Astrocyte of the spinal cord (primary cell): Measurements from ENCODE around the gene NTN4.
"Not testable (repeated sequence)": the region's sequence is repeated elsewhere in the genome, so short reads cannot be mapped to it uniquely, and the experiment has no call there.

ENCODE experiments used
- DNase-seq: peaks from one replicate; pipeline ENCODE4 v3.0.0; 2011; ENCODE audit warnings: low read depth, low spot score
- H3K4me3 ChIP-seq: 2 replicates; pipeline ENCODE4 v1.5.1; 2011; ENCODE audit warnings: low read depth, mild to moderate bottlenecking, low read length, moderate library complexity
- in situ Hi-C: cut with HindIII; loops from 2 replicates; pipeline ENCODE4 v1.10.0; 2017; ENCODE audit warnings: low sequenced_read_pairs
- TF ChIP-seq, protein P1 (sequence below): IDR thresholded peaks from 2 replicates; pipeline ENCODE4 v1.5.1; 2012; ENCODE audit warnings: low read depth, mild to moderate bottlenecking, low read length, inconsistent platforms

NTN4 gene

DNA sequence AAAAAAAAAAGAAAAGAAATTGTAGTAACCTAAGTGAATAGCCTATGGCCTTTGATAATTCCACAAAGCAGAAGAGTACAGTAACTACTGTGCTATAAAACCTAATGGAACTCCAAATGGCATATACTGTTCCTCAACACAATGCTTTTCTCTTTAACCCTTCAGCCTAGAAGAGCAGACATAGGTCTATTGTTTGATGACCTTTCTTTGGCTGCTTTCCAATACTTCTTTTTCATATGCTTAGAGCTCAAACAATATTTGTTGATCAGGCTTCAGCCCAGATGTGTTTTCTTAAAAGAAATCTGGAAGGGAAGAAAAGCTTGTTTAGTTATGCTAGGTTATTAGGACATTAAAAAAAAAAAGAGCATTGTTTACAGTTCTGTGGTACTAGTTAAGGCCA is 116.4 kb downstream of the NTN4 start:
- H3K4me3 ChIP-seq: no peak overlapping the region
- in situ Hi-C loops: no loop called here
- TF ChIP-seq, protein P1, sequence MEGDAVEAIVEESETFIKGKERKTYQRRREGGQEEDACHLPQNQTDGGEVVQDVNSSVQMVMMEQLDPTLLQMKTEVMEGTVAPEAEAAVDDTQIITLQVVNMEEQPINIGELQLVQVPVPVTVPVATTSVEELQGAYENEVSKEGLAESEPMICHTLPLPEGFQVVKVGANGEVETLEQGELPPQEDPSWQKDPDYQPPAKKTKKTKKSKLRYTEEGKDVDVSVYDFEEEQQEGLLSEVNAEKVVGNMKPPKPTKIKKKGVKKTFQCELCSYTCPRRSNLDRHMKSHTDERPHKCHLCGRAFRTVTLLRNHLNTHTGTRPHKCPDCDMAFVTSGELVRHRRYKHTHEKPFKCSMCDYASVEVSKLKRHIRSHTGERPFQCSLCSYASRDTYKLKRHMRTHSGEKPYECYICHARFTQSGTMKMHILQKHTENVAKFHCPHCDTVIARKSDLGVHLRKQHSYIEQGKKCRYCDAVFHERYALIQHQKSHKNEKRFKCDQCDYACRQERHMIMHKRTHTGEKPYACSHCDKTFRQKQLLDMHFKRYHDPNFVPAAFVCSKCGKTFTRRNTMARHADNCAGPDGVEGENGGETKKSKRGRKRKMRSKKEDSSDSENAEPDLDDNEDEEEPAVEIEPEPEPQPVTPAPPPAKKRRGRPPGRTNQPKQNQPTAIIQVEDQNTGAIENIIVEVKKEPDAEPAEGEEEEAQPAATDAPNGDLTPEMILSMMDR: no peak
- DNase-seq: no peak

DNA sequence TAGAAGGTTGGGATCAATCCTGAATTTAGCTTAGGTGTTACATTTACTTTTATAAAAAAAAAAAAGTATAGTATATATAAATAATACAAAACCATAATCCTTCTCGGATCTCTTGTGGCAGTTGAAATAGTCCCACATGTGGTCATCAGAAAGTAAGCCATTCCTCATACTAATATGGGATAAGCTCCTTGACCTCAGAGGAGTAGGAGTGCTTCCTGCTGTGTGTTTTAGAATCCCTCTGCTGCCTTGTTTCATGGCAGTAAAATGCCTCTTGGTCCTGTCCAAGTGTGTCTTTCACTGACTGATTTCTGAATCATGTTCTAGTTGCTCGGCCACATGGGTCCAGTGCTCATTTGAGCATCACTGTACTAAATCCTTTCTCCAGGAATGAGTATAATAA is 117.0 kb downstream of the NTN4 start:
- in situ Hi-C loops: no loop called here
- TF ChIP-seq, protein P1: no peak
- no peak overlapping the region for H3K4me3 ChIP-seq
- no peak for DNase-seq

DNA sequence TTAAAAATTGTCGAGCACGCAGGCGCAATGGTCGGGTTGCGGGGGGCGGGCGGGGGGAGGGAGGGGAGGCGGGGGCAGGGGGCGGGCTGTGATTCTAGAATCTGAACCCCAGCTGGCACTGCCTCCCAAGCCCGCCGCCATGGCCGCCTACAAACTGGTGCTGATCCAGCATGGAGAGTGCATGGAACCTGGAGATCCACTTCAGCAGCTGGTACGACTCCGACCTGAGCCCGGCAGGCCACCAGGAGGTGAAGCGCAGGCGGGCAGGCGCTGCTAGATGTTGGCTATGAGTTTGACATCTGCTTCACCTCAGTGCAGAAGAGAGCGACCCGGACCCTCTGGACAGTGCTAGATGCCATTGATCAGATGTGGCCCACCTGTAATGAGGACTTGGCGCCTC is 118.4 kb downstream of the NTN4 start:
- TF ChIP-seq, protein P1: no peak
- no peak for DNase-seq
- H3K4me3 ChIP-seq: no peak overlapping the region
- in situ Hi-C loops: no loop called here

DNA sequence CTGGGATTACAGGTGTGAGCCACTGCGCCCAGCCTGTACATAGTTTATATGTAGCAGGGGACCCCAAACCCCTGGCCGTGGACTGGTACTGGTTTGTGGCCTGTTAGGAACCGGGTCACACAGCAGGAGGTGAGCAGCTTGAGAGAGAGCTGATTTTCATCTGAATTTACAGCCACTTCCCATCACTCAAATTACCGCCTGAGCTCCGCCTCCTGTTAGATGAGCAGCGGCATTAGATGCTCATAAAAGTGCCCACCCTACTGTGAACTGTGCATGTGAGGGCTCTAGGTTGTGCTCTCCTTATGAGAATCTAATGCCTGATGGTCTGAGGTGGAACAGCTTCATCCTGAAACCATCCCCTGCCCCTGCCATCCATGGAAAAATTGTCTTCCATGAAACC is 119.3 kb downstream of the NTN4 start:
- TF ChIP-seq, protein P1: no peak
- no peak for DNase-seq
- no peak overlapping the region for H3K4me3 ChIP-seq
- in situ Hi-C loops: no loop called here

DNA sequence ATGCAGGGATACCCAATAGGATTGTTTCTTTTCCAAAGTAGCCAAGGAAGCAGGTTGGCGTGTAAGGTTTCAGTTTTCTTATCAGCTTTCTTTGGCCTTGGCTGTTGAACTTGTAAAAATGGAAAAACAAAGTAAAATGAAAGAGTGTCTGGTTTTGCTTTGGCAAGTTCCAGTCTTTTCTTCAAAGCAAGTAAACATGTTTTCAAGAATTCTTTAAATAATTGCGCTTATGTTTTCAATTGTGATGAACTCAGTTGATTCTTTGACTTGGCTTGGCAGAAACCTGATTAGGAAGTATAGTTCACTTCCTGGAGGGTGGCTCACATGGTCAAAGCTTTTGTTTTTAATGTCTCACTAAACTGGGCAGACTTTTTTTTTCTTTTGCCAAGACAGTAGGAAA is 127.0 kb downstream of the NTN4 start:
- H3K4me3 ChIP-seq: no peak overlapping the region
- TF ChIP-seq, protein P1: no peak
- in situ Hi-C loops: no loop called here
- no peak for DNase-seq

DNA sequence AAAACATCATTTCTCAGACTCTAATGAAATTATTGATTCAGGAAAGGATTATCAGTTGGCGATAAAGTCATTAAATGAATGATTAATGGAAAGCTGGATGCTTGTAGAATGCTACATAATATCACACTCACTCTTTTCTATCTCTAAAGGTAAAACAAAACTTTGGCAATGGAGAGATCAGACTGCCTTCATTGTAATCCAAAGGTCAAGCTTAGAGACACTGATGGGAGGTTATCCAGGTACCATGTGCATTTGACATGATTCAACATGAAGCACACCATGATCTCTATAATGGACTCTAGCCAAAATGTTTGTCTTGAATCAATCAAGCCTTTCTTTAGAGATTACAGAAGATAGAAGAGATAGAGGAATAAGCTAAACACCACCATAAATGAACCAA is 129.2 kb downstream of the NTN4 start:
- no peak overlapping the region for H3K4me3 ChIP-seq
- DNase-seq: no peak
- in situ Hi-C loops: no loop called here
- TF ChIP-seq, protein P1: no peak

DNA sequence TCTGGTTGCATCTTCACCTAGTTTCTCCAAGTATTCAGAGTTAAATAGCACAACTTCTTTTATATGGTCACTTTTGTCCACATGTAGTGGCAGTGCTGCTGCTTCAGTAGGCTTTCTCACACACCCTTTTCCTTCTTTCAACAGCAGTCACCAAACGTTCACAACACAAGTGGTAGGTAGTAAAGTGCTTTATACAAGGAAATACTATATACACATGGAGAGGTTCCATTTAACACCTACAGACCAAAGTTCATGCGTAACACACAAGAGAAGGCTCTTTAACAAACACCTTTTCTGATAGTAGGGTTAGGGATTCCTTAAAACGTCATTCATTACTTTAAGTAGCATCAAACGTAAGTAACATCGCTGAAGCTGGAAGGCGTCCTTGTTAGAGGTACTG is 132.2 kb downstream of the NTN4 start:
- no peak overlapping the region for H3K4me3 ChIP-seq
- DNase-seq: no peak
- in situ Hi-C loops: no loop called here
- TF ChIP-seq, protein P1: no peak

DNA sequence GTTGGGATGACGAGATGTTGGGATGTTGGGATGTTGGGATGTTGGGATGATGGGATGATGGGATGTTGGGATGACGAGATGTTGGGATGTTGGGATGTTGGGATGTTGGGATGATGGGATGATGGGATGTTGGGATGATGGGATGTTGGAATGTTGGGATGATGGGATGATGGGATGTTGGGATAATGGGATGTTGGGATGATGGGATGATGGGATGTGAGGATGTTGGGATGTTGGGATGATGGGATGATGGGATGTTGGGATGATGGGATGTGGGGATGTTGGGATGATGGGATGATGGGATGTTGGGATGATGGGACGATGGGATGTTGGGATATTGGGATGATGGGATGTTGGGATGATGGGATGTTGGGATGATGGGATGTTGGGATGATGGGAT is 135.9 kb downstream of the NTN4 start:
- H3K4me3 ChIP-seq, DNase-seq, in situ Hi-C loops: not testable (repeated sequence)
